Testis (tissue), 2 donors: Measurements from ENCODE around the gene E2F1.

Experiments
- POLR2A ChIP-seq: fragments of 450-650 bp; IDR thresholded peaks from one replicate; pipeline ENCODE4 v1.6.1; 2017; ENCODE audit warnings: antibody characterized with exemption, mild to moderate bottlenecking, moderate library complexity
- TF ChIP-seq, protein P1 (sequence below), 3 experiments: fragments of 450-650 bp in 2 of 3; fragments of 200-600 bp in 1 of 3; sonication (generic) in 1 of 3; IDR thresholded peaks; one replicate each; pipeline ENCODE4 v1.5.1; 2016 to 2019; ENCODE audit warnings: antibody characterized with exemption in 3 of 3, mild to moderate bottlenecking in 2 of 3, moderate library complexity in 1 of 3

DNA sequence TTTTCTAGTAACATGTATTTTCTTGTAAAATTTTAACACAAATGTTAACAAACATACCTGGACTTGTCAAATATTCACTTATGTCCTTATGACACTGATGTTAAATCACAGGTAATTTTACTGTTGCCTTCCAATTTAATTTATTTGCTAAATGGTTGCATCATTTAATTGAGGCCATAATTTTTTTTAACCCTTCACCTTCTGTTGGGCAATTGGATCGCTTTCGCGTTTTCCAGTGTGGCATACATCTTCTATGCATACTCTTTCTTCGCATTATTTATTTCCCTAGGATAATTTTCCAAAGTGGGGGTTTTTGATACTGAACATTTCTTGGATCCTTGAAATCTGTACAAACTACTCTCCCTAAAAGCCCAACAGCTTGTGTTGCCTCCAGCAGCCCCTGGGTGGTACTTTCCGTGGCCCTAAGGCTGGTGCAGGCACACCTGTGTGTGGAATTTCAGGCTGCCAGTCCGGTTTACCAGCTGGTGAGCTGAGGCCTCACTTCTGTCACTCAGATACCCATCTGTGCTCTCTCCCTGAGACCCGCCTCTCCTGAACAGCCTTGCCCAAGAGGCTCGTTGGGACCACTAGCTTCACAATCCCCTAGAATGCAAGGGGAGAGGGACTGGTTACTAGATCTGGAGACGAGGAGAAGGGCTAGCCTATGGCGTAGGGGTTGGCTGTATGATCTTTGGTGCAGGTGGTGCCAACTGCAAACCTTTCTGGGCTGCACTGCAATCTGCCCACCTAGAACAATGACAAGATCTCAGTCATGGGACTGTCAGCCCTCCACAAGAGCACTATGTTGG lies 35.2 kb downstream of the E2F1 start:
- TF ChIP-seq, protein P1, sequence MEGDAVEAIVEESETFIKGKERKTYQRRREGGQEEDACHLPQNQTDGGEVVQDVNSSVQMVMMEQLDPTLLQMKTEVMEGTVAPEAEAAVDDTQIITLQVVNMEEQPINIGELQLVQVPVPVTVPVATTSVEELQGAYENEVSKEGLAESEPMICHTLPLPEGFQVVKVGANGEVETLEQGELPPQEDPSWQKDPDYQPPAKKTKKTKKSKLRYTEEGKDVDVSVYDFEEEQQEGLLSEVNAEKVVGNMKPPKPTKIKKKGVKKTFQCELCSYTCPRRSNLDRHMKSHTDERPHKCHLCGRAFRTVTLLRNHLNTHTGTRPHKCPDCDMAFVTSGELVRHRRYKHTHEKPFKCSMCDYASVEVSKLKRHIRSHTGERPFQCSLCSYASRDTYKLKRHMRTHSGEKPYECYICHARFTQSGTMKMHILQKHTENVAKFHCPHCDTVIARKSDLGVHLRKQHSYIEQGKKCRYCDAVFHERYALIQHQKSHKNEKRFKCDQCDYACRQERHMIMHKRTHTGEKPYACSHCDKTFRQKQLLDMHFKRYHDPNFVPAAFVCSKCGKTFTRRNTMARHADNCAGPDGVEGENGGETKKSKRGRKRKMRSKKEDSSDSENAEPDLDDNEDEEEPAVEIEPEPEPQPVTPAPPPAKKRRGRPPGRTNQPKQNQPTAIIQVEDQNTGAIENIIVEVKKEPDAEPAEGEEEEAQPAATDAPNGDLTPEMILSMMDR (IDR thresholded peaks at IDR 0.05): no peak
- TF ChIP-seq POLR2A: no peak
